ENCODE measurements around the gene RASSF3. TPM values are rescaled to one million over a fixed set of nuclear protein-coding genes. Genes with fewer than 3 reads are reported as not detected.

Gene RASSF3
- total RNA-seq, 1 donor from 2014 or later = 18.1 TPM

DNA sequence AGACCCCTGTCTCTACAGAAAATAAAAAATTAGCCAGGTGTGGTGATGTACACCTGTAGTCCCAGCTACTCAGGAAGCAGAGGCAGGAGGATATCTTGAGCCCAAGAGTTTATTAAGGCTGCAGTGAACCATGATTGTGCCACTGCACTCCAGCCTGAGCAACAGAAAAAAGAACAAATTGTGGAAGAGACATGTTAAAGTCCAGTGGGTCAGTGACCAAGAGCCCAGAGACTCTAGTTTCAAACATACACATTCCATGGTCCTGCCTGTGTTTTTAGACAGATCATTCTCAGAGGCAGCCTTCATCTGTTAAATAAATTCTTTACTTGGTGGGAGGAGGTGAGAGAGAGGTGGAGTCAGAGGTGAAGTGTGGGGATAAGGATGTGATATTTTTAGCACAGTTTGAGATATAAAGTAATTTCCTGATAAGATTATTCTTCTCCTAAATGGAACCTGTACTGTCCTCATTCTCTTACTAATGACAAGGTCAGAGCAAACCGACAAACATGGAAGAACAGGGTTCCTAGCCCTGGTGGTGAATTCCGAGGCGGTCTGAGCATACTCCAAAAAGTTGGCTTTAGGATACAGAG is 48.7 kb downstream of the RASSF3 start:
- TF ChIP-seq, protein P1, sequence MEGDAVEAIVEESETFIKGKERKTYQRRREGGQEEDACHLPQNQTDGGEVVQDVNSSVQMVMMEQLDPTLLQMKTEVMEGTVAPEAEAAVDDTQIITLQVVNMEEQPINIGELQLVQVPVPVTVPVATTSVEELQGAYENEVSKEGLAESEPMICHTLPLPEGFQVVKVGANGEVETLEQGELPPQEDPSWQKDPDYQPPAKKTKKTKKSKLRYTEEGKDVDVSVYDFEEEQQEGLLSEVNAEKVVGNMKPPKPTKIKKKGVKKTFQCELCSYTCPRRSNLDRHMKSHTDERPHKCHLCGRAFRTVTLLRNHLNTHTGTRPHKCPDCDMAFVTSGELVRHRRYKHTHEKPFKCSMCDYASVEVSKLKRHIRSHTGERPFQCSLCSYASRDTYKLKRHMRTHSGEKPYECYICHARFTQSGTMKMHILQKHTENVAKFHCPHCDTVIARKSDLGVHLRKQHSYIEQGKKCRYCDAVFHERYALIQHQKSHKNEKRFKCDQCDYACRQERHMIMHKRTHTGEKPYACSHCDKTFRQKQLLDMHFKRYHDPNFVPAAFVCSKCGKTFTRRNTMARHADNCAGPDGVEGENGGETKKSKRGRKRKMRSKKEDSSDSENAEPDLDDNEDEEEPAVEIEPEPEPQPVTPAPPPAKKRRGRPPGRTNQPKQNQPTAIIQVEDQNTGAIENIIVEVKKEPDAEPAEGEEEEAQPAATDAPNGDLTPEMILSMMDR (conservative IDR thresholded peaks at IDR 0.05) = no peak

DNA sequence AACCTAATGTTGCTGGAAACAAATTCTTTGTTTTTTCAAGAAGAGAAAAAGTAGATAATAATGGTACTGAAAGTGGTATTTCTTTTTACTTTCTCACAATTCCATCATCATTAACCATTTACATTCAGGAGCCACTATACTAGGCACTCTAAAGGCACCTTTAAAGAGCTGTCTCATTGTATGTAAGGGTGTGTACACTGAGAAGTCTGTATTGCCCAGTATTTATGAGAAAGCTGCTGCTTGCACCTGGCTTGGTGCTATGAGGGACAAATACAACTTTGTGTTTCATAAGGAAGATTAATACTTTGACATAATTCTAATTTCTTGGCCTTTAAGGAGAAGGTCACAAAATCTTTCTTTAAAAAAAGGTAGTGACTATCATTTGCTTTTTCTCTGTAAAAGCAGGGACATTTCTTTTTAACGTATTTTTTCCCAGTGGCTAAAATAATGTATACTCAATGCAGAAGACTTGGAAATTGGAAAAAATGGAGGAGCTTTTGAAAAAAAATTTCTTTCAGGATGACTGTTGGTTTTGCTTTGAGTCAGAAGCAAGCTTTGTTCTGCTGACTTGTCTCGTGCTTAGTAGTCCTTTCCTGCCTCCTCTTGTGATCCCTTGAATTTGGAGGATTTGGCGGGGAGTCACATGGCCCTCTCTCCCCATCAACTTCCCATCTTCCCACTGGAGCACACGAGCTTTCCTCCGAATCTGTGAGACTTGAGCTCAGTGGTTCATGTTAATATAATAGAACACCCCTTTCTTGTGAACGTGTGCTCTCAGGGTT is 50.1 kb downstream of the RASSF3 start:
- H3K4me1 Mint-ChIP-seq = peaks cover 22% of the 10 kb centered on the region
- H3K36me3 Mint-ChIP-seq (ENCODE audit: low read depth) = no peaks in the 10 kb centered on the region
- no peaks in the 10 kb centered on the region for H3K27me3 Mint-ChIP-seq (ENCODE audit: low read depth)
- DNase-seq (ENCODE audit: low read depth, low spot score) = no peak
- H3K27ac Mint-ChIP-seq (ENCODE audit: unreplicated experiment) = no peak overlapping the region
- no peak overlapping the region for H3K4me3 Mint-ChIP-seq
- H3K9me3 Mint-ChIP-seq = no peaks in the 10 kb centered on the region
- TF ChIP-seq, protein P1 (conservative IDR thresholded peaks at IDR 0.05) = no peak

More for the DNA sequence above, 48.7 kb downstream of the RASSF3 start:
- Mint-ChIP-seq H3K27ac (ENCODE audit: unreplicated experiment) (no peak overlapping the region), H3K4me3 (no peak overlapping the region), H3K4me1 (peaks cover 18% of the 10 kb centered on the region), H3K9me3 (no peaks in the 10 kb centered on the region), H3K36me3 (ENCODE audit: low read depth) (no peaks in the 10 kb centered on the region), H3K27me3 (ENCODE audit: low read depth) (no peaks in the 10 kb centered on the region)
- DNase-seq (ENCODE audit: low read depth, low spot score) = no peak

- Mint-ChIP-seq H3K27me3 (ENCODE audit: low read depth) (no peaks in the 10 kb centered on the region), H3K27ac (ENCODE audit: unreplicated experiment) (peak overlapping the region; percentile 22), H3K4me3 (no peak overlapping the region), H3K36me3 (ENCODE audit: low read depth) (no peaks in the 10 kb centered on the region), H3K4me1 (peaks cover 27% of the 10 kb centered on the region), H3K9me3 (no peaks in the 10 kb centered on the region)
- no peak for DNase-seq (ENCODE audit: low read depth, low spot score)
- TF ChIP-seq, protein P1 (conservative IDR thresholded peaks at IDR 0.05) = no peak
Measured at GRCh38 chr12:64663015-64663414, 52.7 kb downstream of the RASSF3 start.

DNA sequence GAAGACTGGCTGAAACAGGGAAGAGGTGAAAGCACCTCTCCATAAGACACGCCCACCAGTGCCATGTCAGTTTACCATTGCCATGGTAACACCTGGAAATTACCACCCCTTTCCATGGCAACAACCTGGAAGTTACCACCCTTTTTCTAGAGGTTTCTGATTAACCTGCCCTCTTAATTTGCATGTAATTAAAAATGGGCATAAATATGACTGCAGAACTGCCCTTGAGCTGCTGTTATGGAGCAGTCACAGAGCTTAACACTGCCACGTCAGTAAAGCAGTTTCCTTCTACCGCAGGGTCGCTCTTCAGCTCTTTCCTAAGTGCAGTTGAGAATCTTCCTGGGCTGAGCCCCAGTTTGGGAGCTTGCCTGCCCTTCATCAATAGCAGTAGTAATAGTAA is 55.2 kb downstream of the RASSF3 start:
- Mint-ChIP-seq H3K27ac (ENCODE audit: unreplicated experiment) (no peak overlapping the region), H3K9me3 (no peaks in the 10 kb centered on the region), H3K4me1 (peaks cover 40% of the 10 kb centered on the region), H3K4me3 (no peak overlapping the region), H3K36me3 (ENCODE audit: low read depth) (no peaks in the 10 kb centered on the region), H3K27me3 (ENCODE audit: low read depth) (no peaks in the 10 kb centered on the region)
- TF ChIP-seq, protein P1 (conservative IDR thresholded peaks at IDR 0.05) = no peak
- DNase-seq (ENCODE audit: low read depth, low spot score) = no peak

GRCh38 chr12:64666054-64666914 is 56.0 kb downstream of the RASSF3 start:
- Mint-ChIP-seq H3K27ac (ENCODE audit: unreplicated experiment) (no peak overlapping the region), H3K4me1 (peaks cover 40% of the 10 kb centered on the region), H3K4me3 (no peak overlapping the region), H3K36me3 (ENCODE audit: low read depth) (no peaks in the 10 kb centered on the region), H3K27me3 (ENCODE audit: low read depth) (no peaks in the 10 kb centered on the region), H3K9me3 (no peaks in the 10 kb centered on the region)
- DNase-seq (ENCODE audit: low read depth, low spot score) = no peak
- TF ChIP-seq, protein P1 (conservative IDR thresholded peaks at IDR 0.05) = no peak
